Smooth muscle cell (in vitro differentiated cells): ENCODE data around the gene MOCS1. TPM values are rescaled to one million over a fixed set of nuclear protein-coding genes. Genes with fewer than 3 reads are reported as not detected.

ENCODE experiments used
- DNase-seq: peaks from one replicate; lab custom pipeline; 2025; ENCODE audit not compliant: unreplicated experiment; lab: John Stamatoyannopoulos, UW
- H2AFZ ChIP-seq: fragments of 200-600 bp; sonication (generic); 2 replicates; pipeline ENCODE4 v1.6.0; 2016; ENCODE audit warnings: antibody characterized with exemption, low read depth, mild to moderate bottlenecking
- H3F3A ChIP-seq: fragments of 200-600 bp; sonication (generic); 2 replicates; pipeline ENCODE4 v1.6.0; 2017; ENCODE audit warnings: antibody characterized with exemption, low read depth
- H3K27ac ChIP-seq: fragments of 200-600 bp; sonication (generic); 2 replicates; pipeline ENCODE4 v1.5.1; 2016; ENCODE audit warnings: low read depth, mild to moderate bottlenecking
- H3K27me3 ChIP-seq: fragments of 200-600 bp; sonication (generic); 2 replicates; pipeline ENCODE4 v1.6.1; 2016; ENCODE audit warnings: low read depth, mild to moderate bottlenecking
- H3K36me3 ChIP-seq: fragments of 200-600 bp; sonication (generic); 2 replicates; pipeline ENCODE4 v1.5.1; 2016; ENCODE audit warnings: low read depth
- H3K4me1 ChIP-seq: fragments of 200-600 bp; sonication (generic); 2 replicates; pipeline ENCODE4 v1.5.1; 2016; ENCODE audit warnings: low read depth
- H3K4me2 ChIP-seq: fragments of 200-600 bp; sonication (generic); 2 replicates; pipeline ENCODE4 v1.6.0; 2016; ENCODE audit warnings: mild to moderate bottlenecking
- H3K4me3 ChIP-seq: fragments of 200-600 bp; sonication (generic); 2 replicates; pipeline ENCODE4 v1.5.1; 2016; ENCODE audit warnings: mild to moderate bottlenecking
- H3K79me2 ChIP-seq: fragments of 200-600 bp; sonication (generic); 2 replicates; pipeline ENCODE4 v1.6.0; 2016; ENCODE audit warnings: low read depth, mild to moderate bottlenecking
- H3K9ac ChIP-seq: fragments of 200-600 bp; sonication (generic); 2 replicates; pipeline ENCODE4 v1.6.0; 2016; ENCODE audit warnings: low read depth
- H3K9me3 ChIP-seq: fragments of 200-600 bp; sonication (generic); replicated peaks from 2 replicates; pipeline ENCODE4 v1.5.1; 2016; ENCODE audit warnings: low read depth
- H4K20me1 ChIP-seq: fragments of 200-600 bp; sonication (generic); 2 replicates; pipeline ENCODE4 v1.6.0; 2016; ENCODE audit warnings: low read depth
- WGBS: methylation state at CpG from one replicate; pipeline ENCODE4 v1.1.7; 2016; ENCODE audit warnings: low lambda C conversion rate; 5-methylcytosine and 5-hydroxymethylcytosine counted together
- polyA plus RNA-seq: library from polyadenylated mRNA; unstranded; fragments of >200 nt; fragmentation: Nextera tagmentation; extraction: Ambion mirVana; gene quantifications from 2 replicates; pipeline ENCODE4 v1.2.1, GENCODE V29; 2016
- total RNA-seq: library from RNA; depleted of rRNA; stranded (reverse); fragments of >200 nt; gene quantifications from 2 replicates; pipeline ENCODE4 v1.2.3, GENCODE V29; 2014
- TF ChIP-seq, protein P1 (sequence below): fragments of 200-600 bp; sonication (generic); IDR thresholded peaks from 2 replicates; pipeline ENCODE4 v1.5.1; 2017; ENCODE audit warnings: borderline replicate concordance, mild to moderate bottlenecking, antibody characterized with exemption; ENCODE audit not compliant: insufficient read depth, poor library complexity, severe bottlenecking

MOCS1 gene
- total and polyA plus RNA-seq, 2 experiments from 2014 or later = 7.7 to 12.1 TPM

DNA sequence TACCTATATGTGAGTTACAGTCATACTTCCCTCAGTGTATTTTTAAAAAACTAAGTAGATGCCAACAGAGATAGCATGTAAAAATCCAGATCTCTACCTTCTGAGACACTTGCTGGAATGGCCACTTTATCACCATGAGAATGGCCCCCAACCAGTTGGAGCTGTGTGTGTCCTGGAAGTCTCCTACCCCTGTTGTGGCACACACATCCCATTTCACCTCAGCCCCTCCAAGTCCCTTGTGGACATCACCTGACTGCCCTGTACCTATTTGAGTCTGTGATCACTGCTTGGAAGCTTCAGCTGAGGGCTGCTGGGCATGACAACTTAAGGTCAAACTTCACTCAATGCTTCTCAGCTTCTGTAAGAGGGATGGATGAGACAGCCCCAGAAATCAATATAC lies 24.1 kb downstream of the MOCS1 start:
- Histone ChIP-seq H3K4me1 (no peaks in the 10 kb centered on the region), H3K4me3 (no peak overlapping the region), H3F3A (no peaks in the 10 kb centered on the region), H3K36me3 (no peaks in the 10 kb centered on the region), H4K20me1 (no peaks in the 10 kb centered on the region), H3K9ac (no peak overlapping the region), H3K27me3 (no peaks in the 10 kb centered on the region), H3K4me2 (no peak overlapping the region), H2AFZ (no peak overlapping the region), H3K9me3 (no peaks in the 10 kb centered on the region), H3K79me2 (no peaks in the 10 kb centered on the region), H3K27ac (no peak overlapping the region)
- TF ChIP-seq, protein P1, sequence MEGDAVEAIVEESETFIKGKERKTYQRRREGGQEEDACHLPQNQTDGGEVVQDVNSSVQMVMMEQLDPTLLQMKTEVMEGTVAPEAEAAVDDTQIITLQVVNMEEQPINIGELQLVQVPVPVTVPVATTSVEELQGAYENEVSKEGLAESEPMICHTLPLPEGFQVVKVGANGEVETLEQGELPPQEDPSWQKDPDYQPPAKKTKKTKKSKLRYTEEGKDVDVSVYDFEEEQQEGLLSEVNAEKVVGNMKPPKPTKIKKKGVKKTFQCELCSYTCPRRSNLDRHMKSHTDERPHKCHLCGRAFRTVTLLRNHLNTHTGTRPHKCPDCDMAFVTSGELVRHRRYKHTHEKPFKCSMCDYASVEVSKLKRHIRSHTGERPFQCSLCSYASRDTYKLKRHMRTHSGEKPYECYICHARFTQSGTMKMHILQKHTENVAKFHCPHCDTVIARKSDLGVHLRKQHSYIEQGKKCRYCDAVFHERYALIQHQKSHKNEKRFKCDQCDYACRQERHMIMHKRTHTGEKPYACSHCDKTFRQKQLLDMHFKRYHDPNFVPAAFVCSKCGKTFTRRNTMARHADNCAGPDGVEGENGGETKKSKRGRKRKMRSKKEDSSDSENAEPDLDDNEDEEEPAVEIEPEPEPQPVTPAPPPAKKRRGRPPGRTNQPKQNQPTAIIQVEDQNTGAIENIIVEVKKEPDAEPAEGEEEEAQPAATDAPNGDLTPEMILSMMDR = no peak
- no peak for DNase-seq

DNA sequence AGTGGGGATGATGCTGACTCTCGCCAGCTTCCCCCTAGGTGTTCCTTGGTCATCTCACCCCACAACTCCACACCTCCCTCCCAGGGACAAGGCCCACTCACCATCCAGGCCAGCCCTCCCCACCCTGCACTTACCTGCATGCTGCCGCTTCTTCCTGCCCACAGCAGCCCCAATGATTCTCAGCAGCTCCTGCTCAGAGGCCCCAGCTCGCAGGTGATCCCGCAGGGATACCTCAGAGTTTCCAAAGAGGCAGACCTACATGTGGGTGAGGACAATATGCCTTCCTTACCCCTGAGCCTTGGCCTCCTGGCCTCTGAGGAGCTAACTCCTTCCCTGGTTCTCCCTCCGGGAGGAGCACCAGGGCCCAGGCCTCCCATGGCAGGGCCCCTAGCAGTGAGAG lies 24.6 kb downstream of the MOCS1 start:
- TF ChIP-seq, protein P1 = no peak
- Histone ChIP-seq H3K4me1 (no peaks in the 10 kb centered on the region), H3F3A (no peaks in the 10 kb centered on the region), H2AFZ (no peak overlapping the region), H3K9me3 (no peaks in the 10 kb centered on the region), H4K20me1 (no peaks in the 10 kb centered on the region), H3K27me3 (no peaks in the 10 kb centered on the region), H3K4me3 (no peak overlapping the region), H3K36me3 (no peaks in the 10 kb centered on the region), H3K27ac (no peak overlapping the region), H3K79me2 (no peaks in the 10 kb centered on the region), H3K4me2 (no peak overlapping the region), H3K9ac (no peak overlapping the region)
- WGBS = 97% methylated on average over 5 of the region's 5 CpGs
- DNase-seq = no peak

DNA sequence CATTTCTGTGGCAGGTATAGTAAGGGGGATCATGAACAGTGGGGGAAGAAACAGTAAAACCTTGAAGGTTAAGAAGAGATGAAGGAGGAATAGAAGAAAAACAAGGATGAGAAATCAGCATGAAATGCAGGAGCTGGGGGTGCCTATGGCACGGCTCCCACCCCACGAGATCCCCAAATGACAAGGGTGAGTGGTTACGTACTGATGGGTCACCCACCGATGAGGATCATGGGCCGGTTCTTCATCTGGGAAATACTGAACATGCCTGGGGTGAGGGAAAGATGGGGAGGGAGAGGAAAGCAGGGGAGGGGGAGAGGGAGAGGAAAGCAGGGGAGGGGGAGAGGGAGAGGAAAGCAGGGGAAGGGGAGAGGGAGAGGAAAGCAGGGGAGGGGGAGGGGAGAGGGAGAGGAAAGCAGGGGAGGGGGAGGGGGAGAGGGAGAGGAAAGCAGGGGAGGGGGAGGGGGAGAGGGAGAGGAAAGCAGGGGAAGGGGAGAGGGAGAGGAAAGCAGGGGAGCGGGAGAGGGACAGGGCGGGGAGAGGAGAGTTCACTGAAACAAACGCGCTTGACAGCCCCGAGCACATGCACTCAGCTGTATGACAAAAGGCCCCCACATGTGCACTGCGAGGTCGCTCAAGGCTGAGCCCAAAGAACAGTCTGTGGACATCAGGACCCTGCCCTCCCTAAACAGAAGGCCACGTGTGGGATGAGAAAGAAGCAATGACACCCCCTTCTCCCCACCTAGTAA lies 25.3 kb downstream of the MOCS1 start:
- H3K4me3 ChIP-seq = no peak overlapping the region
- no peak overlapping the region for H3K27ac ChIP-seq
- no peaks in the 10 kb centered on the region for H3K27me3 ChIP-seq
- TF ChIP-seq, protein P1 = no peak
- WGBS = 97% methylated on average over 9 of the region's 13 CpGs
- H3K79me2 ChIP-seq = no peaks in the 10 kb centered on the region
- H3K36me3 ChIP-seq = no peaks in the 10 kb centered on the region
- H3F3A ChIP-seq = no peaks in the 10 kb centered on the region
- DNase-seq = no peak
- H2AFZ ChIP-seq = no peak overlapping the region
- no peaks in the 10 kb centered on the region for H4K20me1 ChIP-seq
- no peaks in the 10 kb centered on the region for H3K4me1 ChIP-seq
- no peaks in the 10 kb centered on the region for H3K9me3 ChIP-seq
- no peak overlapping the region for H3K9ac ChIP-seq
- no peak overlapping the region for H3K4me2 ChIP-seq

DNA sequence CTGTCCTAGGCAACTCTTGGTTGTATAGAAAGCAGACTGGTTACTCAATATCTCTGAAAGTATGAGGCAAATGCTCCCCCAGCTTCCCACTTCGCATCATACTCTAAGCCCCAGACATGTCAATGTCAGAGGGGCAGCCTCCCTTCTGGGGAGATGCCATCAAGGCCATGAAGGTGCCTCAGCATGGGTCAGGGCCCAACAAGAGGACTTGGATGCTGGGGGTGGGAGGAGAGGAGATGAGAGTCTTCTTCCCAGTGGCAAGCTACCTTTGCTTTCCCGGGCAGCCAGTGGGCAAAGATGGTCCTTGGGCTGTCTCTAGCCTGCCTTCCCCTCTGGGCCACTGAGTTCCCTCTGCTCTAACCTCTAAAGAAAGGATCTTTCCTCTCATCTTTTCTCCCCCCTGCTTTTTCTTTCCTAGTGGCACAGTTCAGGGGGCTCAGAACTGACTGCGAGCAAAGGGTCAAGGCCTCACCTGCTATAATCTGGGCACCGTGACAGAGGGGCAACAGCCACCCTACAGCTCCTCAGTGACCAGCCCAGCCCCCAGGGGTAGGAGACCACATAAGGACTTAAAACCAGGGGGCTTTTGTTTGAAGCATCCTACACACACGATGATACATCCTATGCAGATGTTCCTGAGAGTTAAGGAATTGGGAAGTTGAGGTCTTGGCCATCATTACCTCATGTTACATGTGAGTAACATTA lies 26.2 kb downstream of the MOCS1 start:
- WGBS = 97% methylated on average over 5 of the region's 5 CpGs
- TF ChIP-seq, protein P1 = no peak
- H3K4me2 ChIP-seq = no peak overlapping the region
- H3K79me2 ChIP-seq = no peaks in the 10 kb centered on the region
- DNase-seq = no peak
- H3K9me3 ChIP-seq = no peaks in the 10 kb centered on the region
- H3K9ac ChIP-seq = no peak overlapping the region
- H3K4me1 ChIP-seq = no peaks in the 10 kb centered on the region
- no peak overlapping the region for H3K4me3 ChIP-seq
- H3F3A ChIP-seq = no peaks in the 10 kb centered on the region
- H3K27me3 ChIP-seq = no peaks in the 10 kb centered on the region
- no peak overlapping the region for H2AFZ ChIP-seq
- H3K27ac ChIP-seq = no peak overlapping the region
- no peaks in the 10 kb centered on the region for H3K36me3 ChIP-seq
- H4K20me1 ChIP-seq = no peaks in the 10 kb centered on the region
